Fibroblast of gingiva (primary cell): Measurements from ENCODE around the gene GLA.

Experiments
- DNase-seq: peaks from one replicate; pipeline ENCODE4 v3.0.0-alpha.2; 2011; ENCODE audit warnings: low read depth

GLA gene

GRCh38 chrX:101407748-101408531, at the start of gene GLA, which contains the start of gene HNRNPH2:
TSS of gene GLA (minus strand) at chrX:101407925. CDS start at chrX:101407903, 22 bp downstream.
TSS of gene HNRNPH2 (plus strand) at chrX:101408222. CDS start at chrX:101411989, 3,767 bp downstream.
- peak; percentile 98 for DNase-seq

GRCh38 chrX:101452056-101452455, 44.3 kb upstream of the GLA start:
- DNase-seq: no peak

DNA sequence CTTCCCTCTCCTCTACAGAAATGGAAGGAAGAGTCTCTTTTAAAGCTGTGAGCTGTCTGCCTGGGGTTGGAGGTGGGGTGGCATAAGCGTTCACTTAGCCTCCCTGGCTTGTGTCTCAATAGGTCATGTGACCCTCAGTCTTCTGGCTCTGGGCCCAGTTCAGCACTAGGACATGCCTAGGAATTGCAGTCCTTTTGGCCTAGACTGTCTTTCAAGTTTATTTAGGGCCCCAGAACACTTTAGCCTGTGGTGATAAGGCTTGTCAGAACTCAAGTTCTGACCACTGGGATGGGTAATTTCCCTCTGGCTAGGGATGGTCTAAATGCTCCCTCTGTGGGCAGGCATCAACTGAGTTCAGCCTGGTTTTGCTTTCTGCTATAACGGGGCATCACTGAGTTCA, 43.2 kb upstream of the GLA start:
- peak; percentile 76 for DNase-seq

DNA sequence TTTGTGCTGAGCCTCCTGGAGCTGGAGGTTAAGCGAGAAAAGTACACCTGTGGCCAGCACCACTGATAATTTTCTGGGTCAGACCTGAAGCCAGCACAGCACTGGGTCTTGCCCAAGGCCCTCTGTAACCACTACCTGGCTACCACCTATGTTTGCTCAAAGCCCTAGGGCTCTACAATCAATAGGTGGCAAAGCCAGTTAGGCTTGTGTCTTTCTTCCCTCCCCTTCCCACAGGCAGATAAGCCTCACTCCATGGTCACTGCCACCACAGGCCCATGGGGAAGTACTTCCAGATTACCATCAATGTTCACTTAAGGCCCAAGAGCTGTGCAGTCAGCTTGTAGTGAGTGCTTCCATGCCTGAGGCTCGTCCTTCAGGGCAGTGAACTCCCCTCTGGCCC, 42.4 kb upstream of the GLA start:
- DNase-seq: no peak

DNA sequence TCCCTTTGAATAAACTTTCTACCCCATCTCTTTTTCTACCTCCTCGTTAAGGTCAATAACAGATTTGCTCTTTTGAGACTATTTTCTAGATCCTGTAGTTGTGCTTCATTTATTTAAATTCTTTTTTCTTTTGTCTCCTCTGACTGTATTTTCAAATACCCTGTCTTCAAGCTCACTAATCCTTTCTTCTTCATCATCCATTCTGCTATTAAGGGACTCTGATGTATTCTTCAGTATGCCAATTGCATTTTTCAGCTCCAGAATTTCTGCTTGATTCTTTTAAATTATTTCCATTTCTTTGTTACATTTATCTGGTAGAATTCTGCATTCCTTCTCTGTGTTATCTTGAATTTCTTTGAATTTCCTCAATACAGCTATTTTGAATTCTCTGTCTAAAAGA, 41.6 kb upstream of the GLA start:
- no peak for DNase-seq

- peak; percentile 11 for DNase-seq
These were observed 34.4 kb upstream of the GLA start for GRCh38 chrX:101442085-101442484.

- no peak for DNase-seq
These were observed 22.8 kb upstream of the GLA start for GRCh38 chrX:101430457-101431078.

GRCh38 chrX:101429934-101430333, 22.2 kb upstream of the GLA start:
- no peak for DNase-seq

GRCh38 chrX:101427954-101428353, 20.2 kb upstream of the GLA start:
- no peak for DNase-seq

DNA sequence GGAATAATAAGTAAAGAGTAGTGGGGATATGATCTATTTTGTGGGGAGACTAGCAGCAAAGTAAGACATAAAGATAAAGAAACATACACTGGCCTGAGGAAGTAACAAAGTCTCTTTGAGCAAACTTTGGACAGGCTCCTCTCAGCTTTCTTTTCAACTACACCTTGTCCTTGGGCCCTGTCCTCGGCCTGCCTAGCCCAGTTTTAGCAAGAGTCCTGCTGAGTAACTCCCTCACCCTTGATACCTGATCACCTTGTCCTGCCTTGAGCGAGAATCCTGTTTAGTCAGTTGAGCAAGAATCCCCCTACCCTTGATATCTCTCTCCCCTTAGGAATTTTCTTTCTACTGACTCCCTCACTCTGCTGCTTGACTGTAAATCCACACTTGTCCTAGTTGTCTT, 11.8 kb upstream of the GLA start:
- DNase-seq: no peak

DNA sequence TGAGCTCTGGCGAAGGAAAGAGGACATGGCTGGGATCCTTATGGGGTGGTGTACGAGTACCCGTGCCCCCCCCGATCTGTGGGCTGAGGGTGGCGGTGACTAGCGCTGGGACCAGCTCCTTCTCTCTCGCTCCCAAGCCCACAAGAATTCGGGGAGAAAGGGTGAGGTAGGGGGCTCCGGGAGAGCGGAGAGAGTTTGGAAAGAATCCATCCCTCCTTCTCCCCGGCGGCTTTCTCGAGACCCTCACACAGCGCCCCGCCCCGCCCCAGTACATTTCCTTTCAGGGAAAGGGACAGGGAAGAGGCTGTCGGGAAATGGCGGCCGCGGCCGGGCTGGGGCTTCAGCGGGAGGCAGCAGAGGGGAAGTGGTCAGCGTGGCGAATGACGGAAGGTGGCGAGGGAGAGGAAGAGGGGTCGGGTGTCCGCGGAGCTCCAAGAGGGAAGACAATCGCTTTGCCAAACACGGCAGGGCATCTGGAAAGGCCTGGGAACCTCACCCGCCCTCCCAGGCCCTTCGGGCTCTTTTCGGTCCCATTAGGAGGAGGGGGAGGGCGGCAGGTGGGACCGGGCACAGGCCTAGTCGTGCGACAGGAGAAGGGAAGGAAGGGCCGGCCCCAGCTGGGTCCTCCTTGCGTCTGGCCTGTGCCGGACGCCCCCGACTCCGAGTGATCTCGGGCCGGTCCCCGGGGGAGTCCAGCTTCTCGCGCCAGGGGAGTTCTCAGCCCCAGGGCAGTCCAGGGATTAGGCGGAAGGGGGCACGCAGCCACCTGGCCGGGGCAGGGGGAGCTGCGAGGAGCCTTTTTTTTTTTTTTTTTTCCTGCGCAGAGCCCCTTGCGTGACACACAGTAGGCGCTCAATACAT, 10.5 kb upstream of the GLA start:
- peak; percentile 16 for DNase-seq

DNA sequence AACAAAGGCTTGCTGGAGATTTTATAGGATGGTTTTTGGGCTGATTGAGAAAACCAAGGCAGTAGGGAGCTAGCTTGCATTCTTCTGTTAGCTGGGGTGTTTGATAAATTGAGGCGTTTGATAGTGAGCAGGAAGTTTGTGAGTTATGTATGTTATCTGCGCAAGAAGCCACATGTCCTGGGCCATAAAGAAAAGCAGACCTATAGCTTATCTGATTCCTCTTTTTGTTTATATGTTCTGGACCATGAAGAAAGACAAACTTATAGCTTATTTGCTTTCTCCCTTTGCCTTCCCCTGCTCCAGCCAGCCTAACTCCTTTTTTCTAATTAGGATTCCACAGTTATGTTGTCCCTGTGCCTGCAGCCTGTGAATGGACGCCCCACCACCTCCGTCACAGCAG, 9.5 kb upstream of the GLA start:
- no peak for DNase-seq

DNA sequence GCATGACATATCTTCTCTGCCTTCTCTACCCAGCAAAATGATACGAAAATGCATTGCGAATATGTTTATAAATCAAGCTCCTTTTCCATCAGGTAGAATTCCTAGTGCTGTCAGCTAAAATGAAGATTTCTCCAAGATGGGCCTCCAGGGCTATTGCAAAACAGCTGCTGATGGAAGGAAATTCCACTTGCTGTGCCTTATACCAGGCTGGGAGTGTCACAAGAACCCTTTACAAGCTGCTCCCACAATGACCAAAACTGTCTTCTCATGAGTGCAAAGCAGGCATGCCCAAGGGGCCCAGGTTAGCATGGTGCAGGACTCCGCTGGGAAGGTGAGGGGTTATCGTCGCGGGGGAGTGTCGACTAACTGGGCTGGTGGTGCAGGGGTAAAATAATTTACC, 9.0 kb upstream of the GLA start:
- no peak for DNase-seq

- peak; percentile 59 for DNase-seq
These were observed 7.7 kb upstream of the GLA start for GRCh38 chrX:101415180-101416145.

GRCh38 chrX:101411984-101412383, 4.3 kb upstream of the GLA start:
- no peak for DNase-seq

GRCh38 chrX:101410461-101410860, 2.7 kb upstream of the GLA start:
- no peak for DNase-seq

- DNase-seq: no peak
These were observed 1.3 kb upstream of the GLA start for GRCh38 chrX:101409043-101409442.

- DNase-seq: no peak
These were observed 762 bp upstream of the GLA start for GRCh38 chrX:101408532-101408841.

DNA sequence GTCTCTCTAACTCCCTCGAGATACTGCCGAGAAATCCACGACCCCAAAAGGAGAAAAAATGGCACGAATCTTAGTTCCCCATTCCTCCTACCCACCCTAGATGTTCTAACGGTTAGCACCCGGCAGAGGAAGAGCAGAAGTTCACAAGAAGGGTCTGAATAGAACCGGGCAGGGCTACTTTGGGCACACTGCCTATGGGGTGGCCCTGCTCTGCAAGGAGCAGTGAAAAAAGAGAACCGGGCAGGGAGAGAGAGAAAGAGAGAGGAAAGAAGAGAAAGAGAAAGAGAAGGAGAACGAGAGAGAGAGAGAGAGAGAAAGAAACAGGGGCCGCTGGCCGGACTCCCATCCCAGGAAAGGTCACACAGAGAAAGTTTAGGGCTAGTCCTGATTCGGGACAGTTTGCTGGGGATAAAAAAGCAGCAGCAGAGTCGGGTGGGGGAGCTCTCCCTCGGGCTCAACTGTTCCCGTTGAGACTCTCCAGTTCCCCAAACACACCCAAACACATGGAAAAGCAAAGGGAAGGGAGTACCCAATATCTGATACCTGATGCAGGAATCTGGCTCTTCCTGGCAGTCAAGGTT, 468 bp downstream of the GLA start:
- no peak for DNase-seq

GRCh38 chrX:101399825-101400224, 7.9 kb downstream of the GLA start:
- no peak for DNase-seq

- no peak for DNase-seq
These were observed 9.0 kb downstream of the GLA start for GRCh38 chrX:101398694-101399093.
